GM12864 (cell line): ENCODE results near the gene GRIA1.

Source experiments
- DNase-seq: peaks from one replicate; pipeline ENCODE4 v3.0.0-alpha.2; 2011; ENCODE audit warnings: low read depth
- H3K4me3 ChIP-seq: 2 replicates; pipeline ENCODE4 v1.5.1; 2011; ENCODE audit warnings: mild to moderate bottlenecking, low read depth, low read length, control low read depth
- TF ChIP-seq, protein P1 (sequence below): IDR thresholded peaks from 2 replicates; pipeline ENCODE4 v1.5.1; 2011; ENCODE audit warnings: low read depth, mild to moderate bottlenecking, moderate library complexity, low read length, control low read depth, inconsistent platforms; ENCODE audit errors: missing control alignments

The GRIA1 gene

DNA sequence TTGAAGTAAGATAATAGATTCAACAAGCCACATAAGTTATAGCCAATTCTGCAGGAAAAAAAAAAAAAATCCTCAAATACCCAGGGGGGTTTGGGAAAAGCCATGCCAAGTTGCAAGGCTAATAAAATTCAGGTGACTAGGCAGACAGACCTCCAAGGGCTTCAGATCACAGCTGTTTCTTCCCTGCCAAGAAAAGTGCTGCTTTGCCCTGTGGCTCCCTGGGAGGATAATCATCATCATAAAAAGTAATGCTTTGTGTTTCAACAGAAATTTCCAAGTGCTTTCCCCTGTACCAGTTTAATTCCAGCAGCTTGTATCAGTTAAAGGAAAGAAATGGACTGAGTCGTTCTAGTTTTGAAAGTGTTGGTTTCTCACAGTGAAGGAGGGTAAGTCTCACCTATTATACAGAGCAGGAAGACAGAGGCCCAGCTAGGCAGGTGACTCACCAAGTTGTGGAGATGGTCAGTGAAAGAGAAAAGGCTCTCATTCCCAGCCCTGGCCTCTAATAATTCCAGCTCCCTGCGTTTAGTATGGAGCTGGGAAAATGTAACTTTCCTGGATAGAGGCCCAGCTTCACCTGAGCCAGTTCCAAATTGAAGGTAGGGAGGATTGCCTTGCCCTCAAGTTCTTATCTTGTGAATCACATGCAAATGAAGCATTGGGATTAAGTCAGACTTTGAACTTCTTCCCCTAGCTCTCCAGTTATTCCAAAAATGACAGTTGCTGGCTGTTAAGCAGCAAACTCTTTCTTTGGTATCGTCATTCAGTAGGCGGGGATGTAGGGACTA, 263.4 kb downstream of the GRIA1 start:
- DNase-seq, result no peak
- TF ChIP-seq, protein P1, sequence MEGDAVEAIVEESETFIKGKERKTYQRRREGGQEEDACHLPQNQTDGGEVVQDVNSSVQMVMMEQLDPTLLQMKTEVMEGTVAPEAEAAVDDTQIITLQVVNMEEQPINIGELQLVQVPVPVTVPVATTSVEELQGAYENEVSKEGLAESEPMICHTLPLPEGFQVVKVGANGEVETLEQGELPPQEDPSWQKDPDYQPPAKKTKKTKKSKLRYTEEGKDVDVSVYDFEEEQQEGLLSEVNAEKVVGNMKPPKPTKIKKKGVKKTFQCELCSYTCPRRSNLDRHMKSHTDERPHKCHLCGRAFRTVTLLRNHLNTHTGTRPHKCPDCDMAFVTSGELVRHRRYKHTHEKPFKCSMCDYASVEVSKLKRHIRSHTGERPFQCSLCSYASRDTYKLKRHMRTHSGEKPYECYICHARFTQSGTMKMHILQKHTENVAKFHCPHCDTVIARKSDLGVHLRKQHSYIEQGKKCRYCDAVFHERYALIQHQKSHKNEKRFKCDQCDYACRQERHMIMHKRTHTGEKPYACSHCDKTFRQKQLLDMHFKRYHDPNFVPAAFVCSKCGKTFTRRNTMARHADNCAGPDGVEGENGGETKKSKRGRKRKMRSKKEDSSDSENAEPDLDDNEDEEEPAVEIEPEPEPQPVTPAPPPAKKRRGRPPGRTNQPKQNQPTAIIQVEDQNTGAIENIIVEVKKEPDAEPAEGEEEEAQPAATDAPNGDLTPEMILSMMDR, result no peak

GRCh38 chr5:153755913-153756500, 265.5 kb downstream of the GRIA1 start:
- TF ChIP-seq, protein P1, result no peak
- DNase-seq, result no peak
- no peak overlapping the region for H3K4me3 ChIP-seq

More for the DNA sequence above, 263.4 kb downstream of the GRIA1 start:
- no peak overlapping the region for H3K4me3 ChIP-seq

DNA sequence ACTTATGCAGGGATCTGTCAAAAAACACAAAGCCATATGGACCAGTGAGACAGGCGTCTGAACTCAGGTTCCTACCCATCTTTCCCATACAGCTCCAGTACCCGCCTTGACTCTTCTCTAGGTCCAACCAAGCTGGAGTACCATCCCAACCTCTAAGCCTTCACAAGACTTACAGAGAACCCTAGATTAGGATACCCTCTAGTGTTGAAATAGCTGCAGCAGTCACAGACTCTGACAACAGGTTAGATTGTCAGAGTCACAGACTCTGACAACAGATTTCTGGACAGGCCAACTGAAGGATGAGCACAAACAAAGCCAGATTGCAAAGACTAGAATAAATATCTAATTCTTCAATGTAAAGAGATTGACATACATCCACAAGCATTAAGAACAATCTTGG, 266.1 kb downstream of the GRIA1 start:
- no peak for DNase-seq
- TF ChIP-seq, protein P1, result no peak
- no peak overlapping the region for H3K4me3 ChIP-seq

- no peak for DNase-seq
- TF ChIP-seq, protein P1, result no peak
- no peak overlapping the region for H3K4me3 ChIP-seq
Observed at GRCh38 chr5:153765987-153766386, 275.5 kb downstream of the GRIA1 start.

DNA sequence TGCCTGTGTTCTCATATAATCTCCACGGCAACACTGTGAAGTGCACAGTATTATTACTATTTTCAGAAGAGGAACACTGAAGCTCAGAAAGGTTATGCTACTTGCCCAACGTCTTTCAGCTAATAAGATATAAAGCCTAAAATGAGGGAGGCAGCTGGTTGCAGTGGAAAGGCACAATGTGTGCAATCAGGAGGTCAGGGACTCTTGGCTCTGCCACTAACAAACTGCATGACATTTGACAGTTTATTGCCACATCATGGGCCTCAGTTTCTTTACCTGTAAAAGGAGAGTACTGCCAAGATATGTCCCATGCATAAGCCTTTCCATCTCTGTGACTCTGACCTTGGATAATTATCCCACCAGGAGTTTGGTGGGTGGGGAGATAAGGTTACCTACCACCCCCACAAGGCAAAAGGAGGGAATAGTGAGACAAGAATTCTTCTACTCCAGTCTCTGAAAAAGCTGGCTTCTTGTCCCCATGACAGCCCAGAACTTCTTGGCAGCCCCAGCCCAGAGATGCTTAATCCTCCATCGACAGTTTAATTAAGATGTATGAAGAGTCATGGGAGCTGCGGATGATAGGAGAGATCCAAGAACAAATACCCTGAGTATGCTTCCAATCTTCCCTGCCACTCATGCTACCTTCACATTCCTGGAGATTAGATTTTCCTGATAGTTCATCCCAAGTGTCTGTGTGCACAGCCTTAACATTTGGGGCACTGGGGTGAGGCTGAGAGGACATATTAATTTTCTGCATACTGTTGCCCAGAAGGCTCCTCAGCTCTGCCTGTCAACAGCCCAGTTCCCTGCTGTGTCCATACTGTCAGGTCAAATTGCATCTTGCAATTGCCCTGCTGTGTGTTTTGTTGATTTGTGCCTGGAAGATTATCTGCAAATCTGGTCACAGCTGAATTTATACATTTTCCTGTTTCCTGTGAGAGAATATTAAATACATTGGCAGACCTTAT, 277.0 kb downstream of the GRIA1 start:
- TF ChIP-seq, protein P1, result no peak
- no peak for DNase-seq
- H3K4me3 ChIP-seq, result no peak overlapping the region

DNA sequence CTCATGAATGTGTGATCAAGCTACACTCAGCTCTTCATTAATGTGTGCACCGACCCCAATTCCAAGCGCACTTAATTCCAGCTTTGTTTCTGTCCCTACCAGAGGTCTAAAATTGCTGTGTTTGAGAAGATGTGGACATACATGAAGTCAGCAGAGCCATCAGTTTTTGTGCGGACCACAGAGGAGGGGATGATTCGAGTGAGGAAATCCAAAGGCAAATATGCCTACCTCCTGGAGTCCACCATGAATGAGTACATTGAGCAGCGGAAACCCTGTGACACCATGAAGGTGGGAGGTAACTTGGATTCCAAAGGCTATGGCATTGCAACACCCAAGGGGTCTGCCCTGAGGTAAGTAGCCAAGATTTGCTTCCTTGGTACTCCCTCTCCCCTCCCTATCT, 279.6 kb downstream of the GRIA1 start:
- no peak overlapping the region for H3K4me3 ChIP-seq
- DNase-seq, result no peak
- TF ChIP-seq, protein P1, result no peak
